ENCODE data around the gene ACTR1A. TPM values are rescaled to one million over a fixed set of nuclear protein-coding genes. Genes with fewer than 3 reads are reported as not detected.
A peak's percentile ranks its signal among the peaks of the same experiment; 100 is the strongest.
"Not testable (repeated sequence)": the region's sequence is repeated elsewhere in the genome, so short reads cannot be mapped to it uniquely, and the experiment has no call there.

The ACTR1A gene
- total RNA-seq, 1 donor from 2014 or later: 67.3 TPM

- peak; percentile 49 for ATAC-seq
Measured at GRCh38 chr10:102514487-102515311, 12.2 kb upstream of the ACTR1A start.

GRCh38 chr10:102511583-102512274 lies 9.2 kb upstream of the ACTR1A start:
- no peak for ATAC-seq

GRCh38 chr10:102509387-102509786 lies 6.9 kb upstream of the ACTR1A start:
- peak; percentile 79 for ATAC-seq

- no peak for ATAC-seq
Measured at GRCh38 chr10:102508506-102508905, 6.0 kb upstream of the ACTR1A start.

GRCh38 chr10:102507521-102507920 lies 5.0 kb upstream of the ACTR1A start:
- no peak for ATAC-seq

- ATAC-seq: no peak
Measured at GRCh38 chr10:102505462-102506115, 3.1 kb upstream of the ACTR1A start.

- ATAC-seq: no peak
Measured at GRCh38 chr10:102504976-102505300, 2.4 kb upstream of the ACTR1A start.

GRCh38 chr10:102504179-102504975 lies 1.9 kb upstream of the ACTR1A start:
- ATAC-seq: no peak

GRCh38 chr10:102503264-102504178 lies 1.0 kb upstream of the ACTR1A start, which contains the start of gene SUFU:
Gene SUFU, plus strand, starts transcription at chr10:102503972. Its CDS starts 181 bp downstream, at chr10:102504153.
- peak; percentile 92 for ATAC-seq

- peak; percentile 88 for ATAC-seq
Measured at GRCh38 chr10:102502029-102502336, 529 bp downstream of the ACTR1A start.

GRCh38 chr10:102501201-102502028 lies 1.1 kb downstream of the ACTR1A start:
- no peak for ATAC-seq

- ATAC-seq: not testable (repeated sequence)
Measured at GRCh38 chr10:102500686-102501085, 1.8 kb downstream of the ACTR1A start.

- no peak for ATAC-seq
Measured at GRCh38 chr10:102499356-102499755, 3.2 kb downstream of the ACTR1A start.

GRCh38 chr10:102497545-102497944 lies 5.0 kb downstream of the ACTR1A start:
- ATAC-seq: no peak

- ATAC-seq: peak; percentile 82
Measured at GRCh38 chr10:102493771-102494170, 8.7 kb downstream of the ACTR1A start.

GRCh38 chr10:102492983-102493382 lies 9.5 kb downstream of the ACTR1A start:
- ATAC-seq: peak; percentile 75

GRCh38 chr10:102492344-102492939 lies 10.1 kb downstream of the ACTR1A start:
- ATAC-seq: no peak

- ATAC-seq: no peak
Measured at GRCh38 chr10:102491136-102491535, 11.4 kb downstream of the ACTR1A start.

GRCh38 chr10:102485093-102485784 lies 17.3 kb downstream of the ACTR1A start:
- ATAC-seq: no peak

GRCh38 chr10:102484021-102484420 lies 18.5 kb downstream of the ACTR1A start:
- ATAC-seq: no peak
